Measurements from ENCODE around the gene PPP1R27.

Gene PPP1R27

DNA sequence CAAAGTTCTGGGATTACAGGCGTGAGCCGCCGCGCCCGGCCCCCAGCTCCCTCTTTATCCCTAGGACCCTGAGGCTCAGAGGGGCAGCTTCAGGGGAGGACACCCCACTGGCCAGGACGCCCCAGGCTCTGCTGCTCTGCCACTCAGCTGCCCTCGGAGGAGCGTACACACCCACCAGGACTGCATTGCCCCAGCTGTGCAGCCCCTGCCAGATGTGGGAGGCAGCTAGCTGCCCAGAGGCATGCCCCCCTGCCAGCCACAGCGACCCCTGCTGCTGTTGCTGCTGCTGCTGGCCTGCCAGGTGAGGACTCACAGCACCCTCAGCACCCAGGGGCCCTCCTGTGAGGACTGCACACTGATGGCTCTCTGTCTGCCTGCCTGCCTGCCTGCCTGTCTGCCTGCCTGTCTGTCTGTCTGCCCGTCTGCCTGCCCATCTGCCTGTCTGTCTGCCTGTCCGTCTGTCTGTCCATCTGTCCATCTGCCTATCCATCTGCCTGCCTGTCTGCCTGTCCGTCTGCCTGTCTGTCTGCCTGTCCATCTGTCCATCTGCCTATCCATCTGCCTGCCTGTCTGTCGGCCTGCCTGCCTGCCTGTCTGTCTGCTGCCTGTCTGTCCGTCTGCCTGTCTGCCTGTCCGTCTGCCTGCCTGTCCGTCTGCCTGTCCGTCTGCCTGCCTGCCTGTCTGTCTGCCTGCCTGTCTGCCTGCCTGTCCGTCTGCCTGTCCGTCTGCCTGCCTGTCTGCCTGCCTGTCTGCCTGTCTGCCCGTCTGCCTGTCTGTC is 25.9 kb downstream of the PPP1R27 start:
- TF ChIP-seq JUND (IDR thresholded peaks at IDR 0.05; ENCODE audit: low read depth) = no peak
- no peak for DNase-seq (ENCODE audit: low read depth in 1 of 2, low spot score in 1 of 2)
- in situ Hi-C loops (cut with HindIII; ENCODE audit: low pct_unique_long_range_greater_than_20kb, low sequenced_read_pairs) = no loop called here

- DNase-seq (ENCODE audit: low read depth in 1 of 2, low spot score in 1 of 2) = no peak
- in situ Hi-C loops (cut with HindIII; ENCODE audit: low pct_unique_long_range_greater_than_20kb, low sequenced_read_pairs) = no loop called here
- no peak for TF ChIP-seq JUND (IDR thresholded peaks at IDR 0.05; ENCODE audit: low read depth)
These were observed 27.0 kb downstream of the PPP1R27 start for GRCh38 chr17:81807839-81808238.

- in situ Hi-C loops (cut with HindIII; ENCODE audit: low pct_unique_long_range_greater_than_20kb, low sequenced_read_pairs) = no loop called here
- DNase-seq (ENCODE audit: low read depth in 1 of 2, low spot score in 1 of 2) = no peak
- TF ChIP-seq JUND (IDR thresholded peaks at IDR 0.05; ENCODE audit: low read depth) = no peak
These were observed 27.6 kb downstream of the PPP1R27 start for GRCh38 chr17:81807210-81807719.

DNA sequence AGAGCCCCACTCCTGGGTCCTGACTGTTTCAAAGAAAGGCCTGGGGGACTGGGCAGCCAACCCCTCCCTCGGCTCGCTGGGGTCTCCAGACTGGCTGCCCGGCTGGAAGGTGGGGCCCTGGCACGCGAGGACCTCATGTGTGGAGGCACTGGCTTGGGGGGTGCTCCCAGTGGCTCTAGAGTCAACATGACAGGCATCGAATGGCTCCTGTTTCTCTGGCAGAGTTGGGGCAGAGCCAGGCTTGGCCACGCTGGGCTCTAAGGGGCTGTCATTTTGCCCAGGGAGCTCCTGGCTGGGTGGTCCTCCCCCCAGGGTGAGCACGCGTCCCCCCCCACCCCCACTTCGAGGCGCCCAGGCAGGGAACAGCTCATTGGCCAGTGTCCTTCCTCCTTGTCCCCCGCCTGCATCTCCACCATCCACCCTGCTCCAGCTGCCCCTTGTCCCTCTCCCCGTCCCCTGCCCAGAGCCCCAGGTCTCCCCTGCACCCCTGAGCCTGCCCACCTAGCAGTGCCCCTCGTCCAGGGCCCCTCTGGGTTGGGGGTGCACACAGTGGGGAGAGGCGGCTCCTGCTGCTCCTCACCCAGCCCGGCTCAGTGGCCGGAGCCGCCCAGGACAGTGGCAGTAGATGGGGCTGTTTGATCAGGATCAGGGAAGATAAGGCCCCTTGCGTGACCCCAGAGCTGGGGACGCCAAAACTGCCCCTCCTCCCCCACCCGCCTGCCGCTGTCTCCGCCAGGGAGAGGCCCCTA is 28.2 kb downstream of the PPP1R27 start:
- no peak for DNase-seq (ENCODE audit: low read depth in 1 of 2, low spot score in 1 of 2)
- in situ Hi-C loops (cut with HindIII; ENCODE audit: low pct_unique_long_range_greater_than_20kb, low sequenced_read_pairs) = no loop called here
- TF ChIP-seq JUND (IDR thresholded peaks at IDR 0.05; ENCODE audit: low read depth) = no peak

- DNase-seq (ENCODE audit: low read depth in 1 of 2, low spot score in 1 of 2) = no peak
- no peak for TF ChIP-seq JUND (IDR thresholded peaks at IDR 0.05; ENCODE audit: low read depth)
- in situ Hi-C loops (cut with HindIII; ENCODE audit: low pct_unique_long_range_greater_than_20kb, low sequenced_read_pairs) = no loop called here
These were observed 29.0 kb downstream of the PPP1R27 start for GRCh38 chr17:81805707-81806460.

DNA sequence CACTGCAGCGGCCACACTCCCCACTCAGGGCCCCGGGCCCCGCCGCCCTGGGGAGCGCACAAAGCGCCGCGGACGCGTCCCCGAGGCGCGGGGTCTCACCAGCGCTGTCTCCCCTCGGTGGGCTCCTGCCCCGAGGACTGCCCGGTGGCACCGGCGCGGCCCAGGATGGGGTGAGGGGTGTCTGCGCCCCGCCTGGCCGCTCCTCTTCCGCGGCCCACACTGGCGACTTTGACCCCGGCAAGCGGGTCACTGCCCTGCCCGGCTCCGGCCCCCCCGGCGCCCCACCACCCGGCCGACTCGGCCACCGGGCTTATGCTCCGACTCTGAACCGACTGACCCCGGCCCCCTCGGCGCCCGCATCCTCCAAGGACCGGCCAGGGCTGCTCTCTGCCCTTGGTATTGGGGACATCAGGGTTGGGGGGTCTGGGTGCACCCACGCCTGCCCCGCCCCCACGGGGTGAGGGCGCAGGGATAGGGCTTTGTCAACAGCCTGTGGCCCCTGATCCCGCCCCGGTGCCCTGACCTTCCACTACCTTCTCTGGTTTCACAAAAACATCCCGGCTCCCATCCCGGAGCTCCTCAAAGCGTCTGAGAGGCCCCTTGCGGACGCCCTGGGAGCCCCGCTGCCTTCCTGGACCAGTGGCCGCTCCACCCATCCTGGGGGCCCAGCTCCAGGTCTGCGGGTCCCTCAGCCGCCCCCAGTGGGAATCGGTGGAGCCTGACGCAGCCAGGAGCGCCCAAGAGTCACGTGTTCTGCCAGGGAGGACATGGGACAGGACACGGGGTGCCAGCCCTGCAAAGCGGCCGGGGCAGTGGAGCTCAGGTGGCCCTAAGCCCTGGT is 30.1 kb downstream of the PPP1R27 start:
- DNase-seq (ENCODE audit: low read depth in 1 of 2, low spot score in 1 of 2) = peak in 1 of 2 experiments; percentile 84

DNA sequence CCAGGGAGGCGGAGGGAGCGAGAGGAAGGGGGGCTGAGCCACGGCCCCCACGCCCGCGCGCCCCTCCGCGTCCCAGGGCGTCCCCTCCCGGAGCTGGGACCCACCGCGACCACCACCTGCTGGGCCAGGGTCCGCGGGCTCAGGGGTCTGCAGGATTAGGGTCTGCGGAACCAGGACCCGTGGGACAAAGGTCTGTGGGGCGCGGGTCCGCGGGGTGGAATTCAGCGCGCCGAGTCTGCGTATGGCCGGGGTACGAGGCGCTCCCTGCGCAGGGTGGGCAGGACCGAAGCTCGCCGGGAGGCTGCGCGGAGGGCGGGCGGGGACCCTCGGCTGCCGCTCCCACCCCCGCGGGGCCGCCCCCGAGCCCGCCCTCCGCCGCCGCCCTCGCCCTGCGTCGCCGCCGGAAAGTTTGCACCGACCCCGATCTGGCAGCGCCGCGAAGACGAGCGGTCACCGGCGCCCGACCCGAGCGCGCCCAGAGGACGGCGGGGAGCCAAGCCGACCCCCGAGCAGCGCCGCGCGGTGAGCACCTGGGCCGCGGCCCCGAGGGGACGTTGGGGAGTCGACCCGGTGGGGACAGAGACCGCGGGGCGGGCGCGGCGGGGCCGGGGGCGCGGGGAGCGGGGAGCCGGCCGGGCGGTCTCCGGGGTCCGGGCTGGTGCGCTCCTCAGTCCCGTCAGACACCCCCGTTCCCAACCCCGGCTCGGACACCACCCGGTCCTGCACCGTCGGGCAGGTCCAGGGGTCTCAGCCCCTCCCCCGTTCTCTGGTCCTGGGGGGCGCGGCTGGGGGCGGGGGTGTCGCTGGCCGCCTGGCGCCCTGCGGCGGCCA is 30.9 kb downstream of the PPP1R27 start, which contains the start of gene GCGR:
Gene GCGR (plus strand): TSS at position 423 of the 831 bp plus-strand sequence. CDS start 4,869 bp downstream, outside the sequence.
- no peak for TF ChIP-seq JUND (IDR thresholded peaks at IDR 0.05; ENCODE audit: low read depth)
- DNase-seq (ENCODE audit: low read depth in 1 of 2, low spot score in 1 of 2) = no peak
- in situ Hi-C loops (cut with HindIII; ENCODE audit: low pct_unique_long_range_greater_than_20kb, low sequenced_read_pairs) = no loop called here

More for the DNA sequence above, 30.1 kb downstream of the PPP1R27 start:
- no peak for TF ChIP-seq JUND (IDR thresholded peaks at IDR 0.05; ENCODE audit: low read depth)
- in situ Hi-C loops (cut with HindIII; ENCODE audit: low pct_unique_long_range_greater_than_20kb, low sequenced_read_pairs) = no loop called here

- in situ Hi-C loops (cut with HindIII; ENCODE audit: low pct_unique_long_range_greater_than_20kb, low sequenced_read_pairs) = no loop called here
- DNase-seq (ENCODE audit: low read depth in 1 of 2, low spot score in 1 of 2) = no peak
These were observed 31.8 kb downstream of the PPP1R27 start for GRCh38 chr17:81802856-81803643.

DNA sequence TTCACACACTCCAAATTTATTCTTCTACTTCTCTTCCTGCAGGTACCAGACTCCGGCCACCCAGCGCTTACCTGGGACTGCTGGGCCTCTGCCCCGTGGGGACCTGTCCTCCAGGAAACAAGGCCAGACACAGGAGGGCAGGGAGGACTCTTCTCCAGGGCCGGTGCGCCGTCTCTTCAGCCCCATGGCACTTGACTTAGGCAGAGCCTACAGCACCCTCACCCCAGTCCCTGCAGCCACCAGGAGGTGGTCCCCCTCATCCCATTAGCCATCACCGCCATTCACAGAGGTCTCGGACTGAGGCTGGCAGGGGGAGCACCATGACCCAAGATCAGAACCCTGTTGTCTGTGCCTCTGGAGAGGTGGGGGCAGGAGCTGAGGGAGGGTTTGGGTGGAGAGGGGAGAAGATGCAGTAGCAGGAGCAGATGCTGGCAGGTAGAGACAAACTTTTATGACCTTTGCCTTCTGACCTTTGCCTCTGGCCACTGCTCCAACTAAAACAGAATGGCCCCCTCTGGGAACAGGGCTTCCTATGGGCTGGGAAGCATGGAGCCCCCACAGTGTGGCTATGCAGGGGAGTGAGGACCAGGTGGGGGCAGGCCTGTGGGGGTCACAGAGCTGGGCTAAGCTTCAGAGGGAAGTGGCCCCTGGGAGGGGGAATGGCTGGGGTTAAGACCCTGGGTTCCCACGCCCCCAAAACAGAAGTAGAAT is 32.6 kb downstream of the PPP1R27 start:
- TF ChIP-seq JUND (IDR thresholded peaks at IDR 0.05; ENCODE audit: low read depth) = no peak
- no peak for DNase-seq (ENCODE audit: low read depth in 1 of 2, low spot score in 1 of 2)
- in situ Hi-C loops (cut with HindIII; ENCODE audit: low pct_unique_long_range_greater_than_20kb, low sequenced_read_pairs) = no loop called here

More at GRCh38 chr17:81802856-81803643, 31.8 kb downstream of the PPP1R27 start:
- no peak for TF ChIP-seq JUND (IDR thresholded peaks at IDR 0.05; ENCODE audit: low read depth)

DNA sequence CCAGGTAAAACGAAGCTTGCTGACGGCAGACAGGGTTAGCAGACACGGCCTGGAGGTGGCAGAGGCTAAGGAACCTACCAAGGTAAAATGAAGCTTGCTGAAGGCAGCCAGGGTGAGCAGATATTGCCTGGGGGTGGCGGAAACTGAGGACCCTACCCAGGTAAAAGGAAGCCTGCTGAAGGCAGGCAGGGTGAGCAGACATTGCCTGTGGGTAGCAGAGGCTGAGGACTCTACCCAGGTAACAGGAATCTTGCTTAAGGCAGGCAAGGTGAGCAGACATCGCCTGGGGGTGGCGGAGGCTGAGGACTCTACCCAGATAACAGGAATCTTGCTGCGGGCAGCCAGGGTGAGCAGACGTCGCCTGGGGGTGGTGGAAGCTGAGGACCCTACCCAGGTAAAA is 33.5 kb downstream of the PPP1R27 start:
- DNase-seq (ENCODE audit: low read depth in 1 of 2, low spot score in 1 of 2) = no peak
- in situ Hi-C loops (cut with HindIII; ENCODE audit: low pct_unique_long_range_greater_than_20kb, low sequenced_read_pairs) = no loop called here
- no peak for TF ChIP-seq JUND (IDR thresholded peaks at IDR 0.05; ENCODE audit: low read depth)

Measured in T47D (cell line).